Upper lobe of left lung (tissue), 6 donors: ENCODE data around the gene MPO. TPM values are rescaled to one million over a fixed set of nuclear protein-coding genes. Genes with fewer than 3 reads are reported as not detected.

Experiments
- ATAC-seq, 2 donors: fragments of 200-7000 bp; cut with Tn5 transposase; one replicate each; pipeline ENCODE4 v1.9.1; 2022; ENCODE audit warnings: mild to moderate bottlenecking in 2 of 2, moderate library complexity in 2 of 2; ENCODE audit not compliant: low FRiP score in 2 of 2
- DNase-seq, 2 donors: peaks; one replicate each; pipeline ENCODE4 v3.0.0-alpha.2; 2019 to 2020
- H3K27ac ChIP-seq, 4 donors: fragments of 200-600 bp; sonication (generic); one replicate each; pipeline ENCODE4 v1.5.1; 2016 to 2019
- H3K27me3 ChIP-seq, 4 donors: fragments of 200-600 bp; sonication (generic); one replicate each; pipeline ENCODE4 v1.5.1; 2017 to 2019
- H3K36me3 ChIP-seq, 4 donors: fragments of 200-600 bp; sonication (generic); one replicate each; pipeline ENCODE4 v1.5.1; 2016 to 2019
- H3K4me1 ChIP-seq, 4 donors: fragments of 200-600 bp; sonication (generic); one replicate each; pipeline ENCODE4 v1.5.1; 2018 to 2019
- H3K4me3 ChIP-seq, 4 donors: fragments of 200-600 bp; sonication (generic); one replicate each; pipeline ENCODE4 v1.5.1; 2017 to 2019; ENCODE audit warnings: mild to moderate bottlenecking in 2 of 4, moderate library complexity in 1 of 4
- H3K9me3 ChIP-seq, 4 donors: fragments of 200-600 bp; sonication (generic); one replicate each; pipeline ENCODE4 v1.5.1; 2018 to 2019
- CTCF ChIP-seq, 6 experiments: fragments of 450-650 bp in 4 of 6; fragments of 200-600 bp in 2 of 6; sonication (generic) in 2 of 6; IDR thresholded peaks; one replicate each; pipeline ENCODE4 v1.5.1; 2016 to 2019; ENCODE audit warnings: antibody characterized with exemption in 6 of 6
- EP300 ChIP-seq, 4 donors: sonication (generic); formaldehyde crosslinking; IDR thresholded peaks; one replicate each; pipeline ENCODE4 v1.5.1; 2017; ENCODE audit warnings: antibody characterized with exemption in 4 of 4, control low read depth in 2 of 4
- POLR2A ChIP-seq, 4 donors: fragments of 450-650 bp; IDR thresholded peaks; one replicate each; pipeline ENCODE4 v1.5.1; 2016 to 2017; ENCODE audit warnings: antibody characterized with exemption in 4 of 4, mild to moderate bottlenecking in 2 of 4
- POLR2AphosphoS5 ChIP-seq, 2 donors: sonication (generic); formaldehyde crosslinking; IDR thresholded peaks; one replicate each; pipeline ENCODE4 v1.5.1; 2017; ENCODE audit warnings: antibody characterized with exemption in 2 of 2
- WGBS, 2 donors: methylation state at CpG; one replicate each; pipeline ENCODE4 v1.1.5; 2017 to 2018; 5-methylcytosine and 5-hydroxymethylcytosine counted together
- total RNA-seq, 6 donors: library from RNA; depleted of rRNA in 4 of 6; stranded (reverse); fragments of >200 nt in 4 of 6; gene quantifications; one replicate each; pipeline versions ENCODE4 v1.1.0 to v1.2.1, GENCODE V29; 2016 to 2021
- donor health status: DM: no; HTN: no; CAD: no; lungs with moderate emphysema.
- donor health status: DM: no; HTN: yes; CAD: no; lungs with severe emphysema.

Gene MPO
- total RNA-seq, 6 donors from 2014 or later = 0.71 to 4.6 (median 1.0) TPM

DNA sequence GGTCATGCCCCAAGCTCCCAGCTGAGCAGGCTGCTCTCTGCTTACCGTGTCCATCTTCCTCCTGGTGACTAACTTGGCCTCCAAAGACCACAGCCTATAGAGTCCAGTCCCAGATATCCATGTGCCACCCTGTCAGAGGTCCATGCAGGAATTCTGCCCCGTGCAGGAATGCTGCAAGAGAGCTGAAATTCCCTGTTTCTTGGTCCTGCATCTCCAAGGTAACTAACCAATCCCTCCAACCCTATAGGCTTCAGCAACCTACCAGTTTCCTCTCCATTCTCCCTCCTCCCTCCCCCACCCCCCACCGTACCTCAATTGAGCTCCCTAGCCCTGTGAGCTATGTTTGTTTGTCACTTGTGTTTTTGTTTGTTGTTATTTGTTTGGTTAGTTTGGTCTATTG, 52.1 kb downstream of the MPO start:
- Histone ChIP-seq H3K27me3 (no peaks in the 10 kb centered on the region), H3K9me3 (no peaks in the 10 kb centered on the region), H3K36me3 (no peaks in the 10 kb centered on the region), H3K27ac (no peak overlapping the region), H3K4me3 (no peak overlapping the region), H3K4me1 (no peaks in the 10 kb centered on the region)
- no peak for DNase-seq
- ATAC-seq = no peak
- 27 to 43% methylated on average over 3 of the region's 3 CpGs for WGBS, 2 donors
- TF ChIP-seq CTCF (IDR thresholded peaks at IDR 0.05) (no peak), EP300 (IDR thresholded peaks at IDR 0.05) (no peak), POLR2AphosphoS5 (IDR thresholded peaks at IDR 0.05) (no peak), POLR2A (IDR thresholded peaks at IDR 0.05) (no peak)

DNA sequence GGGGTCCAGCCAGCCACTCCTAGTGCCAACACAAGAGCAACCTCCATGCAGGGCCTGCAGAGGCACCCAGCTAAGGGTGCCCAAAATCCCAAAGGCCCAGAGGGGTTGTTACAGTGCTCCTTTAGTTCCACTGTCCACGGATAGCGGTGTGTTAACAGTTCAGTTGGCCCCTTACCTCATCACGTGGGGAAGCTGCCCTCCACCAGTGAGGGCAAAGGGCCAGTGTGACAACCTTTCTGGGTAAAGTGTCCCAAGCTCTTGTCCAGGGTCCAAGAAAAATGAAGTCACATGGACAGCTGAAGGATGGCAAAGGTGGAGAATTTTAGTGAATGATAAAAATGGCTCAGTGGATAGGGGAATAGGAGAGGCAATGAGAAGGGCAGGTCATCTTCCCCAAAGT, 53.0 kb downstream of the MPO start:
- 83 to 90% methylated on average over 3 of the region's 3 CpGs for WGBS, 2 donors
- DNase-seq (no peak), ATAC-seq (no peak)
- no peak for TF ChIP-seq CTCF (IDR thresholded peaks at IDR 0.05)
- H3K27ac ChIP-seq = no peak overlapping the region
- H3K27me3 ChIP-seq = no peaks in the 10 kb centered on the region
- no peaks in the 10 kb centered on the region for H3K36me3 ChIP-seq
- no peak overlapping the region for H3K4me3 ChIP-seq
- no peaks in the 10 kb centered on the region for H3K4me1 ChIP-seq
- H3K9me3 ChIP-seq = no peaks in the 10 kb centered on the region

- no peaks in the 10 kb centered on the region for H3K36me3 ChIP-seq
- WGBS, 2 donors = 47 to 51% methylated on average over 1 of the region's 1 CpG
- TF ChIP-seq POLR2AphosphoS5 (IDR thresholded peaks at IDR 0.05) = no peak
- no peak for TF ChIP-seq EP300 (IDR thresholded peaks at IDR 0.05)
- no peak for TF ChIP-seq CTCF (IDR thresholded peaks at IDR 0.05)
- no peak for TF ChIP-seq POLR2A (IDR thresholded peaks at IDR 0.05)
- H3K27ac ChIP-seq = no peak overlapping the region
- H3K4me3 ChIP-seq = no peak overlapping the region
- DNase-seq = no peak
- H3K27me3 ChIP-seq = no peaks in the 10 kb centered on the region
- ATAC-seq = no peak
- no peaks in the 10 kb centered on the region for H3K9me3 ChIP-seq
- H3K4me1 ChIP-seq = peaks cover 5 to 8% (median 6%) of the 10 kb centered on the region in 4 donors
Observed at GRCh38 chr17:58224315-58224714, 56.4 kb downstream of the MPO start.

Other genes with a start within 250 kb of the MPO start
- 10 to 100 TPM; 13.6 to 33.5 (median 29.1) TPM for gene DYNLL2, start 197.5 kb downstream of the MPO start, total RNA-seq
- not detected for gene OR4D1, start 132.6 kb downstream of the MPO start, total RNA-seq
- not detected for gene OR4D2, start 114.0 kb downstream of the MPO start, total RNA-seq
- gene EPX, start 88.2 kb downstream of the MPO start, total RNA-seq = under 1 TPM in 1 of 6 donors, not detected in 5; 0.10 TPM
- gene MKS1, start 61.7 kb downstream of the MPO start, total RNA-seq = 10 to 100 TPM; 11.7 to 44.0 (median 15.0) TPM
- not detected for gene LPO, start 42.4 kb downstream of the MPO start, total RNA-seq
- gene TSPOAP1, start 47.9 kb upstream of the MPO start, total RNA-seq = 10 to 100 TPM; 14.0 to 50.3 (median 24.1) TPM
- gene SUPT4H1, start 71.3 kb upstream of the MPO start, total RNA-seq = 10 to 100 TPM; 22.0 to 80.5 (median 40.4) TPM
- 10 to 100 TPM in 4 of 6 donors, 1 to 10 TPM in 2; 8.5 to 22.0 (median 13.0) TPM for gene RNF43, start 136.6 kb upstream of the MPO start, total RNA-seq
- under 1 TPM in 5 of 6 donors, not detected in 1; 0.07 to 0.39 (median 0.30) TPM for gene HSF5, start 207.5 kb upstream of the MPO start, total RNA-seq
- 10 to 100 TPM; 19.6 to 56.6 (median 34.9) TPM for gene MTMR4, start 233.7 kb upstream of the MPO start, total RNA-seq